CD4-positive, alpha-beta T cell treated with Interleukin-15 for 1 hour (primary cell): Measurements from ENCODE around the gene CENPL.
A peak's percentile ranks its signal among the peaks of the same experiment; 100 is the strongest.
"Not testable (repeated sequence)": the region's sequence is repeated elsewhere in the genome, so short reads cannot be mapped to it uniquely, and the experiment has no call there.

ENCODE experiments used
- DNase-seq: peaks from one replicate; pipeline ENCODE4 v3.0.0-alpha.2; 2020

The CENPL gene, protein sequence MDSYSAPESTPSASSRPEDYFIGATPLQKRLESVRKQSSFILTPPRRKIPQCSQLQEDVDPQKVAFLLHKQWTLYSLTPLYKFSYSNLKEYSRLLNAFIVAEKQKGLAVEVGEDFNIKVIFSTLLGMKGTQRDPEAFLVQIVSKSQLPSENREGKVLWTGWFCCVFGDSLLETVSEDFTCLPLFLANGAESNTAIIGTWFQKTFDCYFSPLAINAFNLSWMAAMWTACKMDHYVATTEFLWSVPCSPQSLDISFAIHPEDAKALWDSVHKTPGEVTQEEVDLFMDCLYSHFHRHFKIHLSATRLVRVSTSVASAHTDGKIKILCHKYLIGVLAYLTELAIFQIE

DNA sequence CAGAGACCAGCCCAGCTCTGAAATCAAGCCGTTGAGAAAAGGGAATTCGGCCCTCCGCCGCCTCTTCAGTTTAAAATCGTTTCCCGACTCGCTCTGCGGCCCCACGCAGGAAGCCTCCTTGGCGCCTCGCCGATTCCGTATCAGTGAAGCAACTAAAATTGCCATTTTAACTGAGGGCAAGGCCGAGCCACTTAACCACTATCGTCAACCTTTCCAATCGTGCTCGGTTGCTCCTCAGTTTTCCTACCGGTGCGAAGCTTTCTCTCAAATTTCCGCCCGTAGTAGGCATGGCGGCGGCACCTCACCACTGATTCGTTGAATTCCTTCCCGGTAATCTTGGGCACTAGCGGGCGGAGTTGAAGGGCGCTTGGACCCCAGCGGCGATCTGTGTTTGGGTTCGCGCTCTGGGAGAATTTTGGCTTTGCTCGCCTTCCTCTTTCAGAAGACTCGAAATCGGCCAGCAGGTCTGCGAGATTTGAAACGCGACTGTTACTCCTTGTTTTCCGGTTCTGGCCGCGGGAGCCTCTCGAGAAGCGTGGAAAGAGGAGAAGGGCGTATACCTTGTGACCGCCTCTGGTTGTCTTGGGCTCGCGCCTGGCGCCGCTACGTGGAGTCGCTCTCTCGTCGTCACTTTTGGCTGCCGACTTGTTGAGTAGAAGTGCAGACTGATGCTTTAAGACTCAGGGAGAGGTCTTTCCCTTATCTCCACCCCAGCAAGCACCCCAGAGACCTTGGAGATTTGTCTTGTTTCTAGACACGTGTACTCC is at the start of gene CENPL, which contains the start of gene DARS2:
TSS of gene CENPL (minus strand) at position 569 of the 767 bp plus-strand sequence. CDS start 13,584 bp downstream, outside the sequence.
TSS of gene DARS2 (plus strand) at position 359 of the 767 bp plus-strand sequence. CDS start 557 bp downstream, outside the sequence.
- DNase-seq = peak; percentile 91

DNA sequence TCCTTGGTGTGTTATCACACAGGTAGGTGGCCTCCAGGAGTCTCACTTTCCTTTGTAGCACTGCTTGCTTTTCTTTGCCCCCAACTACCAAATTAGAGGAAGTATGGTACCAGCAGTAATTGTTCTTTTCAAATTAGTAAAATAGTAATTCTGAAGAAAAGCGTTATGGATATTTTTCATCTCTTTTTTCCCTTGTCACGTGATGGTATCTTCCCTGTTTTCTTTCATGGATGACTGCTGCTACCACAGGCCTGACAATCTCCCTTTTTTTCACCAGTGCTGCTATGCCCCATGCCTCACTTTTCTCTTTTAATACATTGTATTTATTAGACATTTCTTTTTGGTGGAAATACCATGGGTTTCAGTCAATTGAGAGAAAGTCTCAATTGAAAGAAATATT is 46.8 kb upstream of the CENPL start:
- DNase-seq = no peak

DNA sequence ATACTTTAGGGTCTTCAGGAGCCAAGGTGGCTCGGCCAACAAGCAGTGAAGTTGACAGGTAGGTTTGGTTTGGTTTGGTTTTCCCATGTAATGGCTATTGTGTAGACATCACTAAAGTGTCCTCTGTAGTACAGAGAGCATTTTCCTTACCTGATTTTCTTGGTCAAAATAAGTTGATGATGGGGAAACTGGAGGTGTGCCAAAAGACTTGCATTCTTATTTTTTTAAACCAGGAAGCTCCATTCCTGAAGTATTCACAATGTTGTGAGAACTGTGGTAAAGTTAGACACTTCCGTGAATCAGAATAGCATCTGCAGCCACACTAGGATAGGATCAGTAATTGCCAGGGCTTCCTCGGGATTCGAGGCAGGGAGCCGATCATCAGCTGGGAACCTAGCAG is 46.4 kb upstream of the CENPL start:
- no peak for DNase-seq

DNA sequence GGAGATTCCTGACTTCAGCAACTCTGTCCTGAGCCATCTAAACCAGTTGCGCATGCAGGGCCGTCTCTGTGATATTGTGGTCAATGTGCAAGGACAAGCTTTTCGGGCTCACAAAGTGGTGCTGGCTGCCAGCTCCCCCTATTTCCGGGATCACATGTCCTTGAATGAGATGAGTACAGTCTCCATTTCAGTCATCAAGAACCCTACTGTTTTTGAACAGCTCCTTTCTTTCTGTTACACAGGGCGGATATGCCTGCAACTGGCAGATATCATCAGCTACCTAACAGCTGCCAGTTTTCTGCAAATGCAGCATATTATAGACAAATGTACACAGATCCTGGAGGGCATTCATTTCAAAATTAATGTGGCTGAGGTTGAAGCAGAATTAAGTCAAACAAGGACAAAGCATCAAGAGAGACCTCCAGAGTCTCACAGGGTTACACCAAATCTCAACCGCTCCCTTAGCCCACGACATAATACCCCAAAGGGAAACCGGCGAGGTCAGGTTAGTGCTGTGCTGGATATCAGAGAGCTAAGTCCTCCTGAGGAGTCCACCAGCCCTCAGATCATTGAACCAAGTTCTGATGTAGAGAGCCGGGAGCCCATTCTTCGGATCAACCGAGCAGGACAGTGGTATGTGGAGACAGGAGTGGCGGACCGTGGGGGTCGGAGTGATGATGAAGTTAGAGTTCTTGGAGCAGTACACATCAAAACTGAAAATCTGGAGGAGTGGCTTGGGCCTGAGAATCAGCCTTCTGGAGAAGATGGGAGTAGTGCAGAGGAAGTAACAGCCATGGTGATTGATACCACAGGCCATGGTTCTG is 45.8 kb upstream of the CENPL start:
- DNase-seq = no peak

DNA sequence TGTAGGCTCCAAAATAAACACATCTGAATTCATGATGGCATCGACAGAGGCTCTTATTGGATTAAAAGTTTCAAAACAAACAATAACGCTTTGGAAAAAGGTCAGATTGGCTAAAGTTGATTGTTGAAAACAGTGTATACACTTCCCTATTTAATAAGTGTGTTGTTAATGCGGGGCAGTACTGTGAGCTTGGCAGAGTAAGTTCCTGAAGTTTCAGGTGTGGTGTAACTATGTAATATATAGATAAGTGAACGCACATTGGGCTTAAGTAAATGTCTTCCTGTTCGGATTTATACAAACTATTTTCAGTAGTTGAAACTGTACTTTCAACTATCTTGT is 44.3 kb upstream of the CENPL start:
- DNase-seq = no peak

DNA sequence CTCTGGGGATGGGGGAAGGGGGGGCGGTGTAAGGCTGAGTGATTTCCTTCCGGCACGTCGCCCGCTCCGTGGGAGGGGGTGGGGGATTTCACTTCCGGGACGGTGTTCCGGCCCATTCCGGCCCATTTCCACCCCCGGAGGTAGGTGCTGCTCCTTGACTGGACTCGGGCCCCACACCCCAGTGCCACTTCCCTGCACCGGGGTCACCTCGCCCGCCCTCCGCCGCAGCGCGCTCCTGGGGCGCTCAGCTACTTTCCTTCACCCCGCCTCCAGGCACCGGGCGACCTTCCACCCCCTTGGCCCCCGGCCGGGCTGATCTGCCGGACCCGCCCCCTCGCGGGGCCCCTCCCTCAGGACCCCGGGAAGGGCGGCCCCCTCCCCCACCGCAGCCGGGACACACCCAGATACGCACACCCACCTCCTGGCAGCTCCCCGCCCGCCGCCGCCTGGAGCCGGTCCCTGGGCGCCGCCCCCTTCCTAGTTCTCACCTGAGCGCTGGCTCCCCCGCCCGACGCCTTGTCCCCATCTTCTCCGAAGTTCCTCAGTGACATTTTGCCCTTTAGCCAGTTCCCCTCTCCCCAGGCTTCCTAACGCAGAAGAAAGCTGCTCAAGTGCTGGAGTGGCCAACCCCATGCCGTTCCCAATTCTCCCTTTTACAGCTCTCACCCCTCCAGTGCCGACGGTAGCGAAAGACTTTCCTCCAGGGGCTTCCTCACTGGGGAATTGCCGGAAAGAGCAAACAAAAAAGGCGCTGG is 43.8 kb upstream of the CENPL start, which contains the start of gene ZBTB37:
TSS of gene ZBTB37 (plus strand) at position 115 of the 755 bp plus-strand sequence. CDS start 1,846 bp downstream, outside the sequence.
- DNase-seq = peak; percentile 91

DNA sequence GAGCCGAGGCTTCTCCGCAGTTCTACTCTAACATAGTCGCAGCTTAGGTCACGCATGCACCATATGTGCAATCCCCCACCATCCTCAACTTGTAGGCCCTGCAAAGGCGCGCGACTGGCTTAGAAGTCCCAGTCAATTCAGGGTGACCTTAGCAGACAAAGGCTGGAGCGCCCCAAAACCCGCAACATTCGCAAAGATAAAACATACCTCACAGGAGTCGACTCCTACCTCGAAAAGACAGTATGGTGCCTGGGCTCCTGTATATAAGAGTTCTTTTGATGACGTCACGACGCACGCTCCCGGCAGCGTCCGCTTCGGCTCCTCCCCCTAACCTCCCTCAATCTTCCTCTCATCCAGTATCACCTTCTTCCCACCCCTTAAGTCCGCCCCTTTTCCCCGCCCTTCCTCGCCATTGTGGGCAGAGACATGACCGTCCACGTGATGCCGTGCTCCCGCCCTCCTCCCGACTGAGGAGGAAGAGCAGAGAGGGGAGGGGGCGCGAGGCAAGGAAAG is 43.1 kb upstream of the CENPL start, which contains the start of gene GAS5:
TSS of gene GAS5 (minus strand) at position 237 of the 513 bp plus-strand sequence.
- DNase-seq = peak; percentile 100

DNA sequence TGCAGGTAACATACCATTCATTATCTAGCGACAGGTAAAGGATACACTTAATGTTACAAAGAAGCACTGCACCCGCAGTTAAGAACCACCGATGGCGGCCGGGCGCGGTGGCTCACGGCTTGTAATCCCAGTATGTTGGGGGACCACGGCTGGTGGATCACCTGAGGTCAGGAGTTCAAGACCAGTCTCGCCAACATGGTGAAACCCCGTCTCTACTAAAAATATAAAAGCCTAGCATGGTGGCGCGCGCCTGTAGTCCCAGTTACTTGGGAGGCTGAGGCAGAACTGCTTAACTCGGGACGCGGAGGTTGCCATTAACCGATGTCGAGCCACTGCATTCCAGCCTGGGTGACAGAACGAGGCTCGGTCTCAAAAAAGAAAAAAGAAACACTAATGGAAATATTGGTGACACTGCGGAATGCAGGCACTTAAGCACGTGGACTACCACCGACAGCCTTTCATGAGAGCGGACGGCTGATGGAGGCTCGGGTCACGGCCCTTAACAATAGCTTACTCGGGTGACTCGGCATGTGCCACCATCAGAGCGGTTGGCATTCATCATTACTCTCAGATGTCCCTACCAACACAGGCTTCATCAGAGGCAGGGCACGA is 42.6 kb upstream of the CENPL start:
- DNase-seq = no peak

DNA sequence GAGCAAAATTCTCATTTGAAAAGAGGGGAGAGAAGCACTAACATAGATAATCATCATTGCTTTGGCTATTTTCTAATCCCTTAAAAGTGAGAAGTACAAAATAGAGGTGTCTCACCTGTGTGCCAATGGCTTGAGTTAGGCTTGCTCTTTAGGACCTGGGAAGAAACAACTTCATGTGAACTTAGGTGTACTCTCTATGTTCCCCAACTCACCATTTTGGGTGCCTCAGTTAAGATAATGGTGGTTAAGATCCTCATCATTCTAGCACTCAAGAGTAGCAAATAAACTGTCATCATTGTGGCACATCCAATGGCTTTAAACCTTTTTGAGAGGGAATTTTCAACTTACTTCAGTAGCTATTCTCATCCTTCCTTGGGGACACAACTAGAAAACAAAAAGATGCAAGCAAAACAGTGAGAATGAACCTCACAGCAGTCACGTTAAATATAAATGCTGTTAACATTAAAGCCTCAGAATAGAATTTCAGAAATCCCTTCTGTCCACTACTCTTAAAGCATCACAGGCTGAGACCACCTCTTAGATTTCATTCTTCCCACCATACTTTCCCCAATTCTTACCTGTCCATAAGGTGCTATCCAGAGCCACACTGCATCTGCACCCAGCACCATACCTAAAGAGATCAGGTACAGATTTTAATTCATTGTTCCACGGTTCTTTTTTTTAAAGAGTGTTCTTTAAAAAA is 41.9 kb upstream of the CENPL start:
- DNase-seq = no peak

DNA sequence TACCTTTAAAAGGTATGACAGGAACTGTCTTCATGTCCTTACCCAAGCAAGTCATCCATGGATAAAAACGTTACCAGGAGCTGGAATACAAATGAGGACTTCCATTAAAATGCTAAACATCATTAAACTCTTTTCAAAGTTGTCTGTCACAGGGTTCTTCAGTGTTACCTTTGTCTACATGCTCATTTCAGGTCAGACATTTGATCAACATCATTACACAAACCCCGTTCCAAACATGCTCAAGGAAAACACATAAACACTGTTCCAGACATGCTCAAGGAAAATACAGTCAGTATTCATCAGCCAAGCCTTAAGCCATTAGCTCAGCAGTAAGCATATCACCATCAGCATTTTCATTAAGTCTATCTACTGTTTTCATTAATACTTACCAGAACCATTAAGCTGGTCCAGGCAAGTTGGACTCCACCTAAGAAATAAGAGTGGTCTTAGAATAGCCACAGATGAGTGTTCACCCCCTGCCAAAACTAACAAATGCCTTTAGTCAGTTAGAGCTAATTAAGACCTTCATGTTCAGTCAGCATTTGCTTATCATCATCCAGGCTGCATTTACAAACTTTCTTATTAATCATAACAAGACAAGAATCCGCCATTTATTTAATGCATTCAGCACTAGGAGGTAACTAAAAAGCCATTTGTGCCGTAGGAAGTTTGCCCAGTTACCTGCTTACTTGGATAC is 40.9 kb upstream of the CENPL start:
- no peak for DNase-seq

DNA sequence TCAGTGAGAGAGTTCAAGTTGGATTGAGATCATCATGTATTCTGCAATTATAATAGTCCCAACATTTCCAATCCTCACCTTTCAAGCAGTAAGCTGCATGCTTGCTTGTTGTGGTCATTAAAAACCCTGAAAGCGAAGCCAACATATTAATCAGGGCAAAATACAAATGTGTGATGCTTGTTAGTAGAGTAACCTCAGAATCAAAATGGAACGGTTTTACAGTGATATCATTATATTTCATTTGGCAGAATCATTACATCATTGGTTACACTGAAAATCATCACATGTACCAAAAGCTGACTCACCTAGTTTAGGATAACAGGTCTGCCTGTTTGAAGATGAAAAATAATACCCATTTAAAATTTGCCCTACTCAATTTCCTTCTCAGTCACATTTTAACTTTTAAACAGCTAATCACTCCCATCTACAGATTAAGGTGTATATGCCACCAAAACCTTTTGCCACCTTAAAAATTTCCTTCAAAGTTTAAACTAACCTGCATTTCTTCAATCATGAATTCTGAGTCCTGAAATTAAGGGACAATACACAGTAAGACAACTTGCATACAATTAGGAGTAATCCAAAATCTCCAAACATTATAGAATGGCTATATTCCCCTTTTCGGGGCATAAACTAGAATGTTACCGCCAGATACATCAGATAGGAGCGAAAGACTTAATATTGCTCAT is 39.6 kb upstream of the CENPL start:
- no peak for DNase-seq

DNA sequence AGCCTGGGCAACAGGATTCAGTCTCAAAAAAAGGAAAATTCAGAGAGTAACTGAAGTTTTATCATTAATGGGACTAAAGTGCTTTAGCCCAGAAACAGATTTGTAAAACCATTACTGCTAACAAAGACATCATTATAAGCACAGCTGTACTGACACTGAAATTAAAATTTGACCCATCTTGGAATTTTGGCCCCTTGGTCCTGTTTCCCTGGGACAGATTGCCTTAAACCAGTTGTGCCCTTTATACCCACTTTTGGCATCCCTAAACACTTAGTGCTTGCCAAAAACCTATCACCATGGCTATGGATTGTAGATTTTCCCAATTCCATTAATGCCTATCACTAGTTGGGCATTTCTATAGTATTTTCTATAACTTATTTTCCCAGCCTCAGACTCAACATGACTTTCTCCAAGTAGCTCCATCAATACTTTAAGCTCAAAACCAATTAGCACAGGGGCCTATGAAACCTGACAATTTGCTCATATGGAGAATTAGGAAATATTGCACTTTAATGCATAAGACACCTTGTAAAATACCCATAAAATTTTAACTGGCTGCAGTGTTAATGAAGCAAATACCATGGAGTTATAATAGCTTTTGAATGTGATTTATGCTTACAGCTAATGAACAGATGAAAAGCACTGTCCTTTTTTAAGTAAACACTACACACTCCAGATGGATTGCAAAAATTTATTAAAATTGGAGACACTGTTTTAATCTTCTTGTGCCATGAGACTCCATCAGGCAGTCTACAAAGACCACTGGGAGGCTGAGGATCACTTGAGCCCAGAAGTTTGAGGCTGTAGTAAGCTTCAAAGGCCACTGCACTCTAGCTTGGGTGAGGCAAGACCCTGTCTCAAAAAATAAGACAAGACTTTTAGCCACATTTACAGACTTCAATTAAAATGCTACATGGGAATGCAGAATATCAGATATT is 38.8 kb upstream of the CENPL start:
- DNase-seq = no peak

DNA sequence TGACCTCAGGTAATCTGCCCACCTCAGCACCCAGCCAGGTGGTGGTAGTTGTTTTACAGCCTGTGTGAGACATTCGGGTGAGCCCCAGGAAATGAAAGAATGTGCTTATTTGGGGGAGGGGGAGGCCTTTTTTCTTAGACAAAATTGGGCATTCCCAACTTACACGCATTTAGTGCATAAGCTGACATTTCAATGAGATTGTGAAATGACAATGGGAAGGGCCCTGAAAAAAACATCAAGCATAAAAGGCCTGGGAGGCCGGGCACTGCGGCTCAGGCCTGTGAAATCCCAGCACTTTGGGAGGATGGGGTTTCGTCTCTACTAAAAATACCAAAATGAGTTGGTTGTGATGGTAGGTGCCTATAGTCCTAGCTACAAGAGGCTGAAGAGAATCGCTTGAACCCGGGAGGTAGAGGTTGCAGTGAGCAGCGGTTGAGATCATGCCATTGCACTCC is 38.1 kb upstream of the CENPL start:
- no peak for DNase-seq

DNA sequence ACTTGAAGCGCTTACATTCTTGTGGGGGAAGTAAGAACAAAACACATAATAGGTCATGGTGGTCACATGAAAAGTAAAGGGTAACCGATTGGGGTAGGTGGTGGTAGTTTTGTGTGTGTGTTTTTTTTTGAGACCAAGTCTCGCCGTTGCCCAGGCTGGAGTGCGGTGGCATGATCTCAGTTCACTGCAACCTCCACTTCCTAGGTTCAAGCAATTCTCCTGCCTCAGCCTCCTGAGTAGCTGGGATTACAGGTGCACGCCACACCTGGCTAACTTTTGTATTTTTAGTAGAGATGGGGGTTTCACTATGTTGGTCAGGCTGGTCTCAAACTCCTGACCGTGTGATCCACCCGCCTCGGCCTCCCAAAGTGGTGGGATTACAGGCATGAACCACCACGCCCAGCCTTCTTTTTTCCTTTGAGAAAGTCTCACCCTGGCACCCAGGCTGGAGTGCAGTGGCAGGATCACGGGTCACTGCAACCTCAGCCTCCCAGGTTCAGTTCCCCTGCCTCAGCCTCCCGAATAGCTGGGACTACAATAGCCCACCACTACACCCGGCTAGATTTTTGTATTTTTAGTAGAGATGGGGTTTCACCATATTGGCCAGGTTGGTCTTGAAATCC is 37.6 kb upstream of the CENPL start:
- DNase-seq = not testable (repeated sequence)

DNA sequence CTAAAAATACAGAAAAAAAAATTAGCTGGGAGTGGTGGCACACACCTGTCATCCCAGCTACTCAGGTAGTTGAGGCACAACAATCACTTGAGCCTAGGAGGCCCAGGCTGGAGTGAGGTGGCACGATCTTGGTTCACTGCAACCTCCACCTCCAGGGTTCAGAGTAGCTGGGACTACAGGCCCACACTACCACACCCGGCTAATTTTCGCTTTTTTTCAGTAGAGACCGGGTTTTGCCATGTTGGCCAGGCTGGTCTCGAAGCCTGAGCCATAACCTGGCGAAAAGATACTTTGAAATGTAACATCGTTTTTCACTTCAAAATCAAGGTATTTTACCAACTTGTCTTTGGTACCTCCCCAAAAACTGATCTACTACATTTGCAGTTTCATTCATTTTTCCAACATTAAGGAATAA is 37.1 kb upstream of the CENPL start:
- DNase-seq = no peak

DNA sequence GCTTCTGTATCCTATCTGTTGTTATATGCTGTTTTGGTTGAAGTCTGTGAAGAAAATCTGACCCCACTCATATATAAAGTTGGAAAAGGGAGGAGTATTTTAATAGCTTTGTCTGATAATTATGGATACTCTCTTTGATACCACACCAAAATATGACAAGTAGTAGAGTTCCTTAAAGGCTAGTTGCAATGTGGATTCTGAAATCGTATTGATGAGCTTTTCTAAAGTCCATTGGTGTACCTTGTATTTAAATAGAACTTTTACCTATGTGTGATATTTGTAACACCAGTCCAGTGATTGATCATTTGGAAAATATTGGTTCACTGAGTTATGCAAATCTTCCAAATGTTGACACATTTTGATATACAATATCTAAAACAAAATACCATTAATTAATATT is 35.4 kb upstream of the CENPL start:
- DNase-seq = no peak

DNA sequence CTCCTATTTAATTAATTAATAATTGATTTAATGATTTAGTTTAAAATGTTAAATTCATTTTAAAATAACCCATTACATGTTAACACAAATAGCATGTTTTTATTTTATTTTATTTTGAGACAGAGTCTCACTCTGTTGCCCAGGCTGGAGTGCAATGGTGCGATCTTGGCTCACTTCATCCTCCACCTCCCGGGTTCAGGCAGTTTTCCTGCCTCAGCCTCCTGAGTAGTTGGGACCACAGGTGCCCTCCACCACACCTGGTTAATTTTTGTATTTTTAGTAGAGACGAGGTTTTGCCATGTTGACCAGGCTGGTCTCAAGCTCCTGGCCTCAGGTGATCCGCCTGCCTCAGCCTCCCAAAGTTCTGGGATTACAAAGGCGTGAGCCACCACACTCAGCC is 34.9 kb upstream of the CENPL start:
- DNase-seq = not testable (repeated sequence)

DNA sequence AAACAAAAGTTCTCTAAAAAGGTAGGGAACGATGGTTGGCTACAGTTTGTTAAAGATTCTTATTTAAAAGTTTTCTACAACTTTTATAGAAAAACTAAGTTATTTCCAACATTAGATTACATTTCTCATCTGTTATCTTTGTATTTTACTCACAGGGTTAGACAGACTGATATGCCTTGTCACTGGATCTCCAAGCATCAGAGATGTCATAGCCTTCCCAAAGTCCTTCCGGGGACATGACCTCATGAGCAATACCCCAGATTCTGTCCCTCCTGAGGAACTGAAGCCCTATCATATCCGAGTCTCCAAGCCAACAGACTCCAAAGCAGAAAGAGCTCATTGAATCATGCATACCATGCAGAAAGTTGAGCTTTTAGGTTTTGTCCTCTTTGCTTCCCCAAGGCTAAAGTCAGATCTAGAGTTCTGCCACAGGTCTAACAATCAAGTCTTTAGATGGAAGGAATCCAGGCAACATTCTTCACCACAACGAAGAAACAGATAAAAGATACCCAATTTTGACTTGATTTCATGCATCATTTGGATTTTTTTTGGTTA is 32.8 kb upstream of the CENPL start:
- no peak for DNase-seq
